Measurements from ENCODE around the gene KRT80.

DNA sequence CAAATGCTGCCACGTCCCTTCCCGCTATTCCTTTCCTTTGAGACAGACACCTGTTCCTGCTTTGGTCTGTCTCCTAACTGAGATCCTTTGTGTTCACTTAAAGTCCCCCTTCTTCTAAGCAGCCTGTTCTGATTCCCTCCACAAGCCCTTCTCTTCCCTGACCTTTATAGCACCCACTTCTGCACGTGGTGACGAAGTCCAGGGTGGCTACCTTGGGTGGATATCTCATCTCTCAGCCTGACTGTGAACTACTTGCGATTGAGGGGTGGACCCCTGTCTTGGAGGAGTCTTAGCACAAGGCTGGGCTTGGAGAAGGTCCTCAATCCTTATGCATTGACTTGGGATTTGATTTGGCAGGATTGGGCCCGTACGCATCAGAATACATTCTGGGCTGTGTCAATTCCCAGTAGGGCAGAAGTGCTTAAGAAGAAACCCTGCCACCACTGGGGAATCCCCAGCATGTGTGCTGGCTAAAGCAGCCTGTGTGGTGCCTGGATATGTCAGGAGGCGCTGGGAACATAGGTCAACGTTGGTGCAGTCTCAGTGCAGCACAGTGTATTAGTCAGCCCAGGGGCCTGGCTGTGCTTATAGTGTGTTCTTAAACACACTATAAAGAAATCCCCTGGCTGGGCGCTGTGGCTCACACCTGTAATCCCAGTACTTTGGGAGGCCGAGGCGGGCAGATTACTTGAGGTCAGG is 23.6 kb downstream of the KRT80 start:
- TF ChIP-seq REST (IDR thresholded peaks at IDR 0.05; ENCODE audit: low read depth) (no peak), EZH2 (IDR thresholded peaks at IDR 0.05) (no peak), CTCF (IDR thresholded peaks at IDR 0.05 in 2 of 3, conservative IDR thresholded peaks at IDR 0.05 in 1 of 3; ENCODE audit: borderline replicate concordance in 1 of 3, insufficient read depth in 1 of 3, low read depth in 2 of 3, low read length in 2 of 3) (no peak), ZBTB33 (IDR thresholded peaks at IDR 0.05; ENCODE audit: extremely low read depth, insufficient replicate concordance, low read length) (no peak), EGR1 (IDR thresholded peaks at IDR 0.05; ENCODE audit: low read depth) (no peak), POLR2A (IDR thresholded peaks at IDR 0.05; ENCODE audit: borderline replicate concordance, extremely low read depth, insufficient read depth, insufficient read length) (no peak), POLR2AphosphoS5 (IDR thresholded peaks at IDR 0.05; ENCODE audit: low read depth, low read length) (no peak), RAD21 (IDR thresholded peaks at IDR 0.05; ENCODE audit: low read depth) (no peak), ZFX (IDR thresholded peaks at IDR 0.05) (no peak), CEBPB (IDR thresholded peaks at IDR 0.05; ENCODE audit: low read depth) (no peak), SP1 (IDR thresholded peaks at IDR 0.05; ENCODE audit: low read depth) (no peak)
